Large intestine (tissue), 3 donors: ENCODE data around the gene ENPEP. TPM values are rescaled to one million over a fixed set of nuclear protein-coding genes. Genes with fewer than 3 reads are reported as not detected.
"Not testable (repeated sequence)": the region's sequence is repeated elsewhere in the genome, so short reads cannot be mapped to it uniquely, and the experiment has no call there.

Source experiments
- DNase-seq, 2 donors: peaks; one replicate each; pipeline versions ENCODE4 v3.0.0 to v3.0.0-alpha.2; 2013
- H3K27ac ChIP-seq: one replicate; pipeline ENCODE4 v1.5.1; 2013; ENCODE audit warnings: low read length
- H3K27me3 ChIP-seq: 2 replicates; pipeline ENCODE4 v1.6.1; 2013; ENCODE audit warnings: low read length; ENCODE audit not compliant: control insufficient read depth, insufficient read depth
- H3K36me3 ChIP-seq: 2 replicates; pipeline ENCODE4 v1.6.1; 2013; ENCODE audit warnings: low read length; ENCODE audit not compliant: control insufficient read depth, insufficient read depth
- H3K4me1 ChIP-seq: one replicate; pipeline ENCODE4 v1.6.1; 2013; ENCODE audit warnings: low read length; ENCODE audit not compliant: control insufficient read depth, insufficient read depth
- H3K4me3 ChIP-seq: one replicate; pipeline ENCODE4 v1.5.1; 2013; ENCODE audit warnings: low read length
- H3K9me3 ChIP-seq: one replicate; pipeline ENCODE4 v1.6.1; 2013; ENCODE audit warnings: mild to moderate bottlenecking, low read depth, low read length, moderate library complexity; ENCODE audit not compliant: control insufficient read depth
- WGBS: methylation state at CpG from one replicate; pipeline ENCODE4 v1.1.5; 2013; ENCODE audit warnings: low lambda C conversion rate; ENCODE audit not compliant: insufficient coverage; 5-methylcytosine and 5-hydroxymethylcytosine counted together
- polyA plus RNA-seq: library from polyadenylated mRNA; unstranded; fragments of 120-200 nt; gene quantifications from one replicate; pipeline ENCODE4 v1.2.1, GENCODE V29; 2013

Gene ENPEP
- polyA plus RNA-seq, 1 donor: 24.6 TPM

DNA sequence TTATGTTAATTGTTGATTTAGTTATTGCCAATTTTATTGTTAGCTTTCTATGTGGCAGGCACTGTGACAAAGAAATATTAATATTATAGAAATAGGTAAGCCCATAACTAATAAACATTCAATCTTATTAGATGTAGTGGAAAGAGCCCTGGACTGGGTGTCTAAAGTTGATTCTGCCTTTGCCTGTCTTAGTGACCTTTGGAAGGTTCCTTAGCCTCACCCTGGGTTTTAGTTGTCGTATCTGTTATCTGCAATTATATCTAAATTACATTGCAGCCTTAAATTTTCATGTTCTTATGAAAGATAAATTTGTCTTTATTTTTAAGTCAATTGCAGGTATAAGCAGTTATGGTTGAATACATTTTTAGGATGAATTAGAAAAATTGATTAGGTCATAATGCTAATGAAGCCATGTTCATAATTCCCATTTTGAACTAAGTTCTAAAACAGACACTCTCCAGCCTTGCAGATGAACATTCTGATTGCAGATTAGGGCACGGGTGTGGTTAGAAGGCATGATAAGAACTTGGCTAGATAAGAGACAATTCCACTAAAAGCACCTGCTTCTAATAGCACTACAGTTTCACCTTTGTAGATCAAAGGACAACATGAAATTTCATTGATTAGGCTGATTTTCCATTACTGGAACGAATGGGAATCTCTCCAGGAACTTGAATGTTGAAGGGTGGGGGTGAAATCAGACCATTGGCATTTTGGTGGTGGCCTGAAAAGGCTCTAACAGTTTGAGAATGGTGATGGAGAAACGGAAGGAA is 17.3 kb upstream of the ENPEP start:
- WGBS: 86% methylated on average over 1 of the region's 4 CpGs
- H3K27ac ChIP-seq: peak overlapping the region; percentile 16
- DNase-seq: no peak
- H3K4me1 ChIP-seq: peaks cover 2% of the 10 kb centered on the region
- H3K27me3 ChIP-seq: no peaks in the 10 kb centered on the region
- H3K9me3 ChIP-seq: no peaks in the 10 kb centered on the region
- H3K36me3 ChIP-seq: no peaks in the 10 kb centered on the region
- no peak overlapping the region for H3K4me3 ChIP-seq

DNA sequence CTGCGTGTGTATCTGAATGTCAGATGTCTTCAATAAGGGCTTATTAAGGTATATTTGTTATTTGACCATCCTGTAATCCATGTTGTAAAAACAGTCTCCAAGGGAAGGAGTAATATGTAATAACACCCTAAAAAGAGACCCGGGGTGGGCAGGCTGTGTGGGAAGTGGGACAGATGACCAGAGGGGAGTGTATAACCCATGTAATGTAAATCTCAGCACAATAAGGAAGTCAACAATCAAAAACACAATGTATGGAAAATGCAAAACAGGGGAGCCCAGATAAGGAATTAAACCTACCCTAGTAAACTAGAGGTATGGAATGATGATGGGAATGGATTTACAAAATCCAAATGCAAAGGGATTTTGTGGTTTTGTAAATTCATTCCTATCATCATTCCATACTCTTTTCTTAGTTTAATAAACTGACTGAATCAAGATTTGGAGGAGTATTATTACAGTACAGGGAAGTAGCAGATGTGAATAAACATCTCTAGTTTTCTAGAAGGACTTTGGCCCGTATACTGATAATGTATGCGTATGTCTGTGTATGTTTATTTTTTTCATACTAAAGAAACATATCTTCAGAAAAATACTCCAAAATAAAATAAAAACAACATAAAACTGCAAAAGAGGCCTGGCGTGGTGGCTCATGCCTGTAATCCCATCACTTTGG is 15.7 kb upstream of the ENPEP start:
- 80% methylated on average over 1 of the region's 5 CpGs for WGBS
- no peaks in the 10 kb centered on the region for H3K36me3 ChIP-seq
- no peak overlapping the region for H3K4me3 ChIP-seq
- DNase-seq: peak in 1 of 2 donors; percentile 36
- H3K9me3 ChIP-seq: no peaks in the 10 kb centered on the region
- no peak overlapping the region for H3K27ac ChIP-seq
- H3K27me3 ChIP-seq: no peaks in the 10 kb centered on the region
- peaks cover 2% of the 10 kb centered on the region for H3K4me1 ChIP-seq

DNA sequence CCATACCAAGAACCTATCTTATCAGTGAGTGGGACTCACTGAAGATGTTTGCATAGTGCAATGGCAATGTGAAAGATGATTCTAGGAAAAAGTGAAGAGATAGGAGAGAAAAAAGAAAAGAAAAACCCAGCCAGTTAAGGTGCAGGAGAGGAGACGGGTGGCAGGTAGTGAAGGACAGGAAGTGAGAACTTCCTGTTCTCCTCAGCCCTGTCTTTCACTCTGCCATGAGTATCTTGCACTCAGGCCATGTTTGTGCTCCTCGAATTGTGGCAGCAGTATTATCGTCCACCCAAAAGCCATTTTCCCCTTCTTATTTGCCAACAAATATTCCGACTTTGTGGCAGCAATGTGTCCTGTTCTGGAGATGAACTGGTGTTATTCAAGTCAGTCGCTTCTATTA is 8.6 kb upstream of the ENPEP start:
- H3K9me3 ChIP-seq: no peaks in the 10 kb centered on the region
- H3K27me3 ChIP-seq: no peaks in the 10 kb centered on the region
- no peaks in the 10 kb centered on the region for H3K4me1 ChIP-seq
- DNase-seq: no peak
- no peak overlapping the region for H3K4me3 ChIP-seq
- no peak overlapping the region for H3K27ac ChIP-seq
- H3K36me3 ChIP-seq: no peaks in the 10 kb centered on the region
- WGBS: 80% methylated on average over 1 of the region's 5 CpGs

DNA sequence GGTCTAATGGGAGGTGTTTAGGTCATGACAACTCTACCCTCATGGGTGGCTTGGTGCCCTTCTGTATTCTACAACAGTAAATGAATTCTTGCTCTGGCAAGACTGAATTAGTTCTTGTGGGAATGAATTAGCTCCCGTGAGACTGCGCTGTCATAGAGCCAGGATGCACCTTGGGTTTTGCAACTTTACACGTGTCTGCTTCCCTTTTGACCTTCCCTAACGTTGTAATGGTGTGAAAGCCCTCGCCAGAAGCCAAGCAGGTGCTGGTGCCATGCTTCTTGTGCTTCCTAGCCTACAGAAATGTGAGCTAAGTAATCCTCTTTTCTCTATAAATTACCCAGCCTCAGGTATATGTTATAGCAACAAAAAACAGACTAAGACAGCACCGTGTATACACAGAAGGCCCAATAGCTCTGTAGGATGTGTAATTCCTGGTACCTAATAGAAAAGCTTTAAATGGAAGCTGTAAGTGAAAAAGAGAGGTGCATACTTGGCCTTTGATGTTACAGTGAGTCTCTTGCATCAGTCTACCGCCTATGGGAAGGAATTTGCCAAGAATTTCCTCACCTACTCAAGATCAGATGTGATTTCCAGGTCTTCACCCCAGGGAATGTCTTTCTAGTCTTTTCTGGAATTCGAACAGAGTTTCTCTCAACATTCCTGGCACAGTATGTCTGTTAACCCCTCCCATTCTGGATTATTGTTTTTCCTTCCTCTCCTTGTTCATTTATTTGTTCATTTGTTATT is 3.2 kb upstream of the ENPEP start:
- Histone ChIP-seq H3K4me3 (no peak overlapping the region), H3K27me3 (no peaks in the 10 kb centered on the region), H3K36me3 (no peaks in the 10 kb centered on the region), H3K9me3 (peaks cover 6% of the 10 kb centered on the region), H3K4me1 (peaks cover 7% of the 10 kb centered on the region), H3K27ac (no peak overlapping the region)
- DNase-seq: no peak
- whole genome bisulfite sequencing: no CpG with 5 or more reads among the region's 8 CpGs

DNA sequence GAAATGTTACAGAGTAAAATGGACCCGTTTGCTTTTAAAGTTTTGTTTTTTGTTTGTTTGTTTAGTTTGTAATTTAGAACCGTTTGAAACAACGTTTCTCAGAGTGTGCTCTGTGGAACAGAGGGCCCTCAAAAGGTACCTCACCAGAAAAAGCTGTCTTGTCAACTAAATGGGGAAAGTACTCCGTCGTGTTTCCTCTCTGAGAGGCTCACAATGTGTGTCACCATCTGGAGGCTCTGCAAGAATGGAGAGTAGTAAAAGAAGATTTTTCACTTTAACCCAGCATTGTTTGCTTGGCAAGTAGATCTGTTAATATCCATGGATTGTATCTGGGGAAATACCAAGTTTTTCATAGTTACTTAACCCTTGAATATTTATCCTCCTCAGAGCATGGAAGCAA is 1.5 kb upstream of the ENPEP start:
- Histone ChIP-seq H3K36me3 (no peaks in the 10 kb centered on the region), H3K4me1 (peaks cover 7% of the 10 kb centered on the region), H3K9me3 (peaks cover 6% of the 10 kb centered on the region), H3K27ac (no peak overlapping the region), H3K27me3 (no peaks in the 10 kb centered on the region), H3K4me3 (no peak overlapping the region)
- 71% methylated on average over 1 of the region's 5 CpGs for WGBS
- no peak for DNase-seq

DNA sequence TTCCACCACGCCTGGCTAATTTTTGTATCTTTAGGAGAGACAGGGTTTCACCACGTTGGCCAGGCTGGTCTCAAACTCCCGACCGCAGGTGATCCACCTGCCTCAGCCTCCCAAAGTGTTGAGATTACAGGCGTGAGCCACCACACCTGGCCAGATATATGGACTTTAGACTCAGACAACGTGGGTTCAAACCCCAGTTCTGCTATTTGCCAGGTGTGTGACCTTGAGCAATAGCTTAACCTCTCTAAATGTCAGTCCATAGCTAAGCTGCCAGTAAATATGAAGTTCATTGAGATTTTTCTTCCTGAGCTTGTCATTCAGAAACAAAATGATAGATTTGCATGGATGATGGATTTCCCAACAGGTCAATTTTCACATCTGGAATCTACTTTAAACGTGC is 875 bp upstream of the ENPEP start:
- not testable (repeated sequence) for H3K36me3 ChIP-seq, H3K9me3 ChIP-seq, H3K27ac ChIP-seq, H3K4me3 ChIP-seq, H3K27me3 ChIP-seq, DNase-seq, H3K4me1 ChIP-seq
- WGBS: no CpG with 5 or more reads among the region's 7 CpGs

DNA sequence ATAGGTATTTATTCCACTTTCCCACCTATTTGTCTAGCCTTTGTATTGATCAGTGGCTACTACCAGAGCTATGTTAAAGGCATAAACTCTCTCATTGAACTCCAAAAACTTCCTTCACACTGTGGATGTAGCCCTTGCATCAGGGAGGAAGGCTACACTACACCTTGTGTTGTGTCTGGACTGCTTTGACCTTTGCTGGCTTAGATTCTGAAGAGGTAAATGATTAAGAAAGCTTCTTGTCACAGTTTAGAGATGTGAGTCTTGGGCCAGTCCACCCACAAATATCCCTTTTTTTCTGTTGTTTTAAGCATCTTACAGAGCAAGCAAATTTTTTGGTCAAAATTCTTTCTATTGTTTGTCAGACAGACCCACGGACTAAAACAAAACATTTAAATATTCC is 1.9 kb downstream of the ENPEP start:
- WGBS: no CpG with 5 or more reads among the region's 1 CpG
- peaks cover 7% of the 10 kb centered on the region for H3K4me1 ChIP-seq
- H3K27me3 ChIP-seq: no peaks in the 10 kb centered on the region
- no peaks in the 10 kb centered on the region for H3K36me3 ChIP-seq
- no peak for DNase-seq
- H3K27ac ChIP-seq: peak overlapping the region; percentile 12
- peak overlapping the region; percentile 28 for H3K4me3 ChIP-seq
- peaks cover 6% of the 10 kb centered on the region for H3K9me3 ChIP-seq

DNA sequence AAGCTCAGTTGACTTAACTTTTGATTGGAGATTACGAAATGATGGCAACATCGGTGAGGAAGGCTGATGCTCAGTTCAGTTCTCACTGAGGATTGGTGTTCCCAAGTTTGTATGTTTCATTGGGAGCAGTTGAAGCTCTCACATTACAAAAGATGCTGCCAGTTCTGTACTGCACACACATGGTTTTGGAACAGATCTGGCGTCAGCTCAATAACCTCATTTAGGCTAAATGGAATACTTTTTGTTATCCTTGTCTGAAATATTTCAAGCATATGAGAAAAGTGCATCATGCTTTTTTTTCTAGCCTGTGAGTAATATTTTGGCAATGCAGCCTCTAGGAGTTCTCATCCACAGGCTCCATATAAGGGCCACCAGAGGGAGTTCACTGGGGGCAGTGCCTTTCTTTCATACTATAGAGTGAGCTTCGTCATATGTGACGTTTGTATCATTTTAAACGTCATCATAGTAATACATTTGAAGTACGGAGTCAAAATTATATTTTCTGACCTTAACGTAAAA is 4.1 kb downstream of the ENPEP start:
- Histone ChIP-seq H3K27ac (no peak overlapping the region), H3K27me3 (no peaks in the 10 kb centered on the region), H3K36me3 (no peaks in the 10 kb centered on the region), H3K9me3 (peaks cover 6% of the 10 kb centered on the region), H3K4me1 (peaks cover 5% of the 10 kb centered on the region), H3K4me3 (no peak overlapping the region)
- WGBS: 93% methylated on average over 3 of the region's 8 CpGs
- DNase-seq: no peak

DNA sequence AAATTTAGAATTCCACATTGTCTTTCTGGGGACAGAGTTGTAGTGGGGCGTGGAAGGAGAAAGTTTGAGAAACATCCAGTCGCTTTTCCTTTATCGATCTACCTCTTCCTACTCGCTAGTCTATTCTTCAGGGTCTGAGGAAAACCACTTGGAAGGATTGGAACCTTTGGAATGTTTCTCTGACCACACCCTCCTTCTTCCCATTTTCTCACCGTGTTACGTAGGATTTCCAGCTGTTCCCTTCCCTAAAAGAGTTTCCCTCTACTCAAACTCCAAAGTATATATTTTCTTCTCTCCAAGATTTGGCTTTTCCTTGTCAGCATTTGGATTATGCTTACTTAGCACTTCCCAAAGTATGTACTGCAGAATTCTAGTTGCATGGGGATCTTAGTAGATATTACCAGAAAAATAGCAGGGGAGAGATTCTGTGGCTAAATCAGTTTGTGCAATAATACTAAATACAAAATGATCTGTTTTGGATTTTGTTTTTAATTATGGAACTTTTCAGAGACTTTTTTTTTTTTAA is 4.9 kb downstream of the ENPEP start:
- H3K27me3 ChIP-seq: no peaks in the 10 kb centered on the region
- H3K27ac ChIP-seq: no peak overlapping the region
- DNase-seq: no peak
- peaks cover 3% of the 10 kb centered on the region for H3K4me1 ChIP-seq
- 94% methylated on average over 4 of the region's 6 CpGs for WGBS
- peaks cover 6% of the 10 kb centered on the region for H3K9me3 ChIP-seq
- H3K36me3 ChIP-seq: no peaks in the 10 kb centered on the region
- no peak overlapping the region for H3K4me3 ChIP-seq

DNA sequence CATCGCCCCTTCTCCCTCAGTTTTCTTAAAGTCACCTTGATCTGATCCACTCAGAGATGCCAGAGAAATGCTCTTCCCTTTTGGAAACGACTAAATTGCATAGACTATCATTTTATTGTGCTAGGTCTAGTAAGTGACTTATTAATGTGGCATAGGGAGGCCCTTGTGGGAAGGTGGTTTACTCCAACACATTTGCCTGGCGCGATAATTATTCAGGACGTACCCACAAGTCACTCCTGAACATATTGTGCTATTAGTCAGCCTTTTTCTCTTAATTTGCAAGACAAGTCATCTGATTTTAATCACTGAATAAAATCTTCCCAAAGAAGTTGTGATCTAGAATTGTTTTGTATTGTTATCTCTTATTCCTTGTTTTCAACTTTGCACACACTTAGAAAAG is 7.6 kb downstream of the ENPEP start:
- H3K4me3 ChIP-seq: no peak overlapping the region
- no peak for DNase-seq
- H3K27ac ChIP-seq: no peak overlapping the region
- H3K36me3 ChIP-seq: no peaks in the 10 kb centered on the region
- no peaks in the 10 kb centered on the region for H3K9me3 ChIP-seq
- H3K27me3 ChIP-seq: no peaks in the 10 kb centered on the region
- no CpG with 5 or more reads among the region's 5 CpGs for WGBS
- H3K4me1 ChIP-seq: peaks cover 15% of the 10 kb centered on the region
